ENCODE data around the gene MPST.

Gene MPST

GRCh38 chr22:37023743-37024338 lies 4.3 kb downstream of the MPST start:
- DNase-seq: no peak

GRCh38 chr22:37024339-37025157 lies 5.0 kb downstream of the MPST start:
- DNase-seq: no peak

DNA sequence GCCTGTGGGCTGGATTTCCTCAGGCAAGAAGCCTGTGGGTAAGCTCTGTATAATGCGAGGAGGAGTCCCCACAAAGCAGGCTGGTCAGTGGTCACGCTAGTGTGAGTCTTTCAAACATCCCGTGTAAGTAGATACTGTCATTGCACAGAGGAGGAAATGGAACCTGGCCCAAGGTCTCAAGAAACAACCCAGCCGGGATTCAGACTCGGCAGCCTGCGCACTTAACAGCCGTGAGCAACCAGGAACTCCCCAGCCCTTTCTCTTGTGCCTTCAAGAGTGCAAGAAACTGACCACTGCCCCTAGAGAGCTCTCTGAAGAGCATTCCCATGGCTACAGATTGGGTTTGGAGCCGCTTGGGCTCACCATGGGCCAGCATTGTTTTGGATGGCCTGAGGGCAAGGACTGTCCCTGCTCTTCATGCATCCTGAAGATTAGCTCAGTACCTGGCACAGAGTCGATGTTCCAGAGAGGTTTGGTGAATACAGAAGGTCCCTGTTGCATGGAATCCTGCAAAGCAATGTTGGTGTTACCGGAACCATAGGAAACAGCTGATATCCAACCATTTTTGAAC lies 6.0 kb downstream of the MPST start:
- DNase-seq: no peak

- DNase-seq: no peak
These were observed 6.8 kb downstream of the MPST start for GRCh38 chr22:37026325-37026724.

DNA sequence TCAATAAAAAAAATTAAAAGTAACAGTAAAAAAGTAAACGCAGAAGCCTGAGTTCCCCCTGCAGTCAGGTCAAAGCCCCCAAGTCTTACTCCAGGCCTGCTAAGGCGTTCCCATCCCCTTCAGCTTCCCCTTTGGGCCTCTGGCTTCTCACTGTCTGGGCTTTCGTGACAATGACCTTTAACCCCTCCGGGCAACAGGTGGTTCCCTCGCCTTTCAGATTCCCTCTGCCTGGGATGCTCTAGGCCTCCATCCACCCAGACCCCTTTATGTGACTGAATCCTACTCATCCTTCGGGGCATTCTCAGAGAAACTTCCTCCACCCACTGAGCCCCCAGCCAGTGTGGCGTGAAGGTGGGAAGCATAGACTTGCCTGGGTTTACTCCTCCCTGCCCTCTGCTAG lies 8.0 kb downstream of the MPST start:
- DNase-seq: no peak

GRCh38 chr22:37028692-37029674 lies 9.4 kb downstream of the MPST start:
- no peak for DNase-seq

DNA sequence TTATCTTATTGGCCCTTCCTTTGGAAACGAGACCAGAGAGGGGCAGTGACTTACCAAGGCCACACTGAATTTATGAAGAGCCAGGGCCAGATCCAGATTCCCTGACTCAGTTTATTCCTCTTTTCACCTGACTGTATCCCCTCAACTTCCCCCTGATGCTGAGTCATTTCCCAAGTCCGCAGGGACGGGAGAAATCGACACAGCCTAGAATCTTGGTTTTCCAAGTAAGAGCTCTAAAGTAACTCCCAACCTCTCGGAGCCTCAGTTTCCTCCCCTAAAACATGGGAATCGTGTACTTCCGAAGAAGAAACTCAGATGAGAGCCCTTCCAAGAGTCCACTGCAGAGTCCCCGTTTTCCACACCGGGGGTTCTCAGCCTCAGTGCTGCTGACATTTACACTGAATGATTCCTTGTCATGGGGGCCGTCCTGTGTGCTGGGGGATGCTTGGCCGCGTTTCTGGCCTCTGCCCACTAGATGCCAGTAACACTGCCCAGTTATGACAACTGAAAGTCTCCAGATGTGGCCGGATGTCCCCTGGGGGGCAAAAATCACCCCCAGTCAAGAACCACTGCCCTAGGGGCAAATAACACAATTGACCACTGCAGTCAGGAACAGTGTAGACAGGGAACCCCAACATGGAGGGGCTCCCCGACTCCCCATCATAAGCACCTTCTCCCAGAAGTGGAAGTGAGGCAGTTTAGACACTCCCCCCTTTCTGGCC lies 11.2 kb downstream of the MPST start:
- no peak for DNase-seq

- DNase-seq: no peak
These were observed 12.6 kb downstream of the MPST start for GRCh38 chr22:37032134-37032534.

GRCh38 chr22:37032535-37033460 lies 13.3 kb downstream of the MPST start:
- peak; percentile 21 to 38 for DNase-seq

- no peak for DNase-seq
These were observed 14.3 kb downstream of the MPST start for GRCh38 chr22:37033605-37034430.

DNA sequence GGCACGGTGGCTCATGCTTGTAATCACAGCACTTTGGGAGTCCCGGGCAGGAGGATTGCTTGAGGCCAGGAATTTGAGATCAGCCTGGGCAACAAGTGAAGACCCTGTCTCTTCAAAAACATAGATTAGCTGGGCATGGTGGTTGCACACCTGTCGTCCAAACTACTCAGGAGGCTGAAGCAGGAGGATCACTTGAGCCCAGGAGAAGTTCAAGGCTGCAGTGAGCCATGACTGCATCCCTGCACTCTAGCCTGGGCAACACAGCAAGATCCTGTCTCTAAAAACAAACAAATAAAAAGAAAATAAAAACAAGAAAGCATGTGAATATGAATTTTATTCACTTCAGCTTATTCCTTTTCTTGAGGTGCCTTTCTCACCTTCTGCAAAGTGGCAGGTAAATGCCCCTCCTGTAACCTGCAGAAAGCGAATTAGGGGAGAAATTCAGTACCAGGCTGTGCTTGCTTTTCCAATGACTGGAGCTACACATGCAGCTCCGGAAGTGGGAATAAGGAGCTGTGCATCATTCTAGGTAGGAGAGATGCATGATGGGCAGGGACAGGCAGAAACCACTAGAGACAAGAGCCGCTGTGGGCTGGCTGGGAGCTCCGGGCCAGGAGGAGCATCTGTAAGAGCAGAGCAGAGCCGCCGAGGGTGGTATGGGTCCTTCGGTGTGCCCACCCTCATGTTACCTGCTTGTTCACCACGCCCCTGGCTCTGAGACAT lies 17.3 kb downstream of the MPST start:
- no peak for DNase-seq

DNA sequence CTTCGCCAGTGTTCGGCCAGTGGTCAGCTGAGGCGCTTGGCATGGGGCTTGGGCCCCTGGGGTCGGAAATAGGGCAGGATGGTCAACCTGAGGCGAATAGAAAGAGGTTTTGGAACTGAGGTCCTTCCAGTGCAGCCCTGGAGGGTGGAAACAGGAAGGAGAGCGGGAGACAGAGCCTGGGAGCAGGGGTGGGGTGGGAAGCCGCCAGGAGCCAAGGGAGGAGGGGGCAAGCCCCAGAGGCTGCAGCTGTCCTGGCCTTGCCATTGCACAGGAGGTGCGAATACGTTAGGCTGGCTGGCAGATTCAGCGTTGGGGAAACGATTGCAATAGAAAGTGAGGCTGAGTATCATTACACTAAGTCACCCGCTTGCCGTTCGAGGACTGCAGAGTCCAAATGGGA lies 18.1 kb downstream of the MPST start:
- no peak for DNase-seq

DNA sequence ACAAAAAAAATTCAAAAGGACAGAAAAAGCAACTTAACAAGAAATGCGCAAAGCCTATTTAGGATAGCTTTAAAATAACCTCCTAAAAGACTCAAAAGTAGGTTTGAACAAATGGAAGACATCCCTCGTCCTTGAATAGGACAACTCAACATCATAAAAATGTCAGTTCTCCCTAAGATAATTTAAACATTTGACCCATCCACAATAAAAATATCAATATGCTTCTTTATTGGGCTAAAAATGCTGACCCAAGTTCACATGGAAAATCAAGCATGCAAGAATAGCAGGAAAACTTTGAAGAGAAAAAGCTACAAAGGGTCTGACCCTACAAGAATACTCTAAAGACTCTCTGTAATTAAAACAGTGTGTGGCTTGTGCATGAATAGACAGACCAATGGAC lies 19.9 kb downstream of the MPST start:
- DNase-seq: no peak

- no peak for DNase-seq
These were observed 23.8 kb downstream of the MPST start for GRCh38 chr22:37043209-37043827.

GRCh38 chr22:37043828-37044538 lies 24.4 kb downstream of the MPST start:
- DNase-seq: peak; percentile 45 to 67

GRCh38 chr22:37044634-37045625 lies 25.4 kb downstream of the MPST start:
- peak in 1 of 2 donors; percentile 29 for DNase-seq

GRCh38 chr22:37045958-37046357 lies 26.4 kb downstream of the MPST start:
- peak; percentile 26 to 27 for DNase-seq
